Vagina (tissue), 2 donors: ENCODE results near the gene CST9.
"Not testable (repeated sequence)": the region's sequence is repeated elsewhere in the genome, so short reads cannot be mapped to it uniquely, and the experiment has no call there.

Experiments
- POLR2A ChIP-seq, 2 donors: fragments of 450-650 bp; IDR thresholded peaks; one replicate each; pipeline ENCODE4 v1.6.1; 2017; ENCODE audit warnings: antibody characterized with exemption in 2 of 2, mild to moderate bottlenecking in 2 of 2, moderate library complexity in 2 of 2
- TF ChIP-seq, protein P1 (sequence below), 3 experiments: fragments of 450-650 bp in 2 of 3; fragments of 200-600 bp in 1 of 3; sonication (generic) in 1 of 3; IDR thresholded peaks; one replicate each; pipeline ENCODE4 v1.5.1; 2017 to 2019; ENCODE audit warnings: antibody characterized with exemption in 3 of 3, mild to moderate bottlenecking in 2 of 3, moderate library complexity in 2 of 3

GRCh38 chr20:23635768-23636090 is 30.0 kb upstream of the CST9 start:
- TF ChIP-seq, protein P1, sequence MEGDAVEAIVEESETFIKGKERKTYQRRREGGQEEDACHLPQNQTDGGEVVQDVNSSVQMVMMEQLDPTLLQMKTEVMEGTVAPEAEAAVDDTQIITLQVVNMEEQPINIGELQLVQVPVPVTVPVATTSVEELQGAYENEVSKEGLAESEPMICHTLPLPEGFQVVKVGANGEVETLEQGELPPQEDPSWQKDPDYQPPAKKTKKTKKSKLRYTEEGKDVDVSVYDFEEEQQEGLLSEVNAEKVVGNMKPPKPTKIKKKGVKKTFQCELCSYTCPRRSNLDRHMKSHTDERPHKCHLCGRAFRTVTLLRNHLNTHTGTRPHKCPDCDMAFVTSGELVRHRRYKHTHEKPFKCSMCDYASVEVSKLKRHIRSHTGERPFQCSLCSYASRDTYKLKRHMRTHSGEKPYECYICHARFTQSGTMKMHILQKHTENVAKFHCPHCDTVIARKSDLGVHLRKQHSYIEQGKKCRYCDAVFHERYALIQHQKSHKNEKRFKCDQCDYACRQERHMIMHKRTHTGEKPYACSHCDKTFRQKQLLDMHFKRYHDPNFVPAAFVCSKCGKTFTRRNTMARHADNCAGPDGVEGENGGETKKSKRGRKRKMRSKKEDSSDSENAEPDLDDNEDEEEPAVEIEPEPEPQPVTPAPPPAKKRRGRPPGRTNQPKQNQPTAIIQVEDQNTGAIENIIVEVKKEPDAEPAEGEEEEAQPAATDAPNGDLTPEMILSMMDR (IDR thresholded peaks at IDR 0.05) = not testable (repeated sequence)
- not testable (repeated sequence) for TF ChIP-seq POLR2A (IDR thresholded peaks at IDR 0.05)
